Liver (tissue), 2 donors: ENCODE data around the gene SOX6.

ENCODE experiments used
- FOXA1 ChIP-seq: IDR thresholded peaks from 2 replicates; pipeline ENCODE4 v1.6.1; 2016; ENCODE audit warnings: antibody characterized with exemption
- TF ChIP-seq, protein P1 (sequence below): fragments of 150-350 bp; IDR thresholded peaks from 2 replicates; pipeline ENCODE4 v1.5.1; 2017; ENCODE audit warnings: improper control_type of control experiment, low read depth, low read length; ENCODE audit not compliant: missing input control
- donor health status: healthy.

DNA sequence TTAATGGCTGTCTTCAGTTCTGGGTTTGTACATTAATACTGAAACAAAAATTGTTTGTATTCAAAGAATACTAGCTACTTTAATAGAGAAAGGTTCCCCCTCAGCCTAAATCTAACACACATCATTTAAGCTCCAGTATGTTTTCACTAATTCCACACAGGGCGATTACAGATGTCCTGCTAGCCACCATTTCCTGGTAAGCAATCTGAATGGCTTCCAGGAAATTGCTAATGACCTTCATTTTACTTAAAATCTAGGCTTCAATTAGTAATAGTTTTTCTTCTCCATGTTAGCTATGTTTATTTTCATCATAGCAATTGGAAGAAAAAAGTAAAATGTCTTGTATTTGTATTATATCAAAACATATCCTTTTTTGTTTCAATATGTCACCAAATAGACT lies 132.8 kb downstream of the SOX6 start:
- TF ChIP-seq, protein P1, sequence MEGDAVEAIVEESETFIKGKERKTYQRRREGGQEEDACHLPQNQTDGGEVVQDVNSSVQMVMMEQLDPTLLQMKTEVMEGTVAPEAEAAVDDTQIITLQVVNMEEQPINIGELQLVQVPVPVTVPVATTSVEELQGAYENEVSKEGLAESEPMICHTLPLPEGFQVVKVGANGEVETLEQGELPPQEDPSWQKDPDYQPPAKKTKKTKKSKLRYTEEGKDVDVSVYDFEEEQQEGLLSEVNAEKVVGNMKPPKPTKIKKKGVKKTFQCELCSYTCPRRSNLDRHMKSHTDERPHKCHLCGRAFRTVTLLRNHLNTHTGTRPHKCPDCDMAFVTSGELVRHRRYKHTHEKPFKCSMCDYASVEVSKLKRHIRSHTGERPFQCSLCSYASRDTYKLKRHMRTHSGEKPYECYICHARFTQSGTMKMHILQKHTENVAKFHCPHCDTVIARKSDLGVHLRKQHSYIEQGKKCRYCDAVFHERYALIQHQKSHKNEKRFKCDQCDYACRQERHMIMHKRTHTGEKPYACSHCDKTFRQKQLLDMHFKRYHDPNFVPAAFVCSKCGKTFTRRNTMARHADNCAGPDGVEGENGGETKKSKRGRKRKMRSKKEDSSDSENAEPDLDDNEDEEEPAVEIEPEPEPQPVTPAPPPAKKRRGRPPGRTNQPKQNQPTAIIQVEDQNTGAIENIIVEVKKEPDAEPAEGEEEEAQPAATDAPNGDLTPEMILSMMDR: no peak
- no peak for TF ChIP-seq FOXA1
